HG02840 (cell line): ENCODE measurements around the gene AJUBA.
"Not testable (repeated sequence)": the region's sequence is repeated elsewhere in the genome, so short reads cannot be mapped to it uniquely, and the experiment has no call there.

Source experiments
- ATAC-seq: cut with Tn5 transposase; IDR thresholded peaks from one replicate; pipeline ENCODE4 v1.9.1; 2021; ENCODE audit warnings: mild to moderate bottlenecking, moderate library complexity, moderate number of reproducible peaks; ENCODE audit not compliant: unreplicated experiment, low FRiP score

Gene AJUBA

DNA sequence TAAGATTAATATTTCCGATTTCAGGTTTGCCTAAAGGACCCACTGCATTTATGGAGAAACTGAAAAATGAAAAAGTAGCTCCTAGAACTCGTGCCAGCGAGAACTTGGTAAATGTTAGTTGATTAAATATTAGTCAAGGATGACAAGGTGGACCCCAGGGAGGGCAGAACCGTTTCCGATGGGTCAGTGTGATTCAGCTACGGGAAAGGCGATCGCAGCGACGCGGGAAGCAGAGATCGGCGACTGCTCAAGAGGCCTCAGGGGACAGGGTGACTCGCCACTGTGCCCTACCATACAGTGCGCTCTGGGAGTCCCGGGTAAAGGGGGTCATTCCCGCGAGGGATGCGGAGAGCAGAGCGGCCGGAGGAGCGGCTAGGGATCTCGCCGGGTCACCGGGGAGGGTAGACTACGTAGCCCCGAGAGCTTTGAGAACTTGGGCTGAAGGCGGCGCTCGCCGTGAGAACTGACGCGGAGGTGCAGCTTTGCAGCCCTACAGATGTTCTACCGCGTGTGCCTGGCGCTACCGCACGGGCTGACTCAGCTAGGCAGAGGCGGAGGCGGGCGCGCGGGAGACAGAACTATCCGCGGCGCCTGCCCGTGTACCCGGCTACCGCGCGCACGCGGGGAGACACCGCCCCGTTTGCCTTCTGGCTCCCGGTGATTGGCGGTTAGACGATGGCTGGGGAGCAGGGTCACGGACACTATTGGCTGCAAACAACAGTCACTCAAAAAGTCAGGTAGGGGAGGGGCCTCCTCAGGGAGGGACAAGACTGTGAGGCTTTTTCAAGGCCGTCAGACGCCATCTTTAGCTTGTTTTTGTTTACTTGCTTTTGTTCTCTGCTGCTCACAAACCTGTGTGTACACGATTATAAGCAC is 24.4 kb upstream of the AJUBA start:
- peak; percentile 96 for ATAC-seq

DNA sequence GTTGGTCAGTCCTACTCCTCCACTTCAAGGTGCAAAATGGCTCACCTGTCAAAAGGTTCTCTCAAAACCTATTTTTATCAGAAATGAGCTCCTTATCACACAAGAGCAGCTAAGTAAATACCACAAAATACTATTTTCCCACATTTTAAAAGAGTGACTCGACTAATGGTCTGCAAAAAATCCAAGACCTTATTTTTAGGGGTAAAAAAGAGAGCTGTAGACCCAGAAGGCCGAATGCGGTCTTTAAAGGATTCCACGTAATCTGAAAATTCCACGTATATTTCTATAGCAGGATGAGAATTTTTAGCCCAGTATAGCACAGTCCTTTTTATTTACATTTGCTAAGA is 23.8 kb upstream of the AJUBA start:
- no peak for ATAC-seq

DNA sequence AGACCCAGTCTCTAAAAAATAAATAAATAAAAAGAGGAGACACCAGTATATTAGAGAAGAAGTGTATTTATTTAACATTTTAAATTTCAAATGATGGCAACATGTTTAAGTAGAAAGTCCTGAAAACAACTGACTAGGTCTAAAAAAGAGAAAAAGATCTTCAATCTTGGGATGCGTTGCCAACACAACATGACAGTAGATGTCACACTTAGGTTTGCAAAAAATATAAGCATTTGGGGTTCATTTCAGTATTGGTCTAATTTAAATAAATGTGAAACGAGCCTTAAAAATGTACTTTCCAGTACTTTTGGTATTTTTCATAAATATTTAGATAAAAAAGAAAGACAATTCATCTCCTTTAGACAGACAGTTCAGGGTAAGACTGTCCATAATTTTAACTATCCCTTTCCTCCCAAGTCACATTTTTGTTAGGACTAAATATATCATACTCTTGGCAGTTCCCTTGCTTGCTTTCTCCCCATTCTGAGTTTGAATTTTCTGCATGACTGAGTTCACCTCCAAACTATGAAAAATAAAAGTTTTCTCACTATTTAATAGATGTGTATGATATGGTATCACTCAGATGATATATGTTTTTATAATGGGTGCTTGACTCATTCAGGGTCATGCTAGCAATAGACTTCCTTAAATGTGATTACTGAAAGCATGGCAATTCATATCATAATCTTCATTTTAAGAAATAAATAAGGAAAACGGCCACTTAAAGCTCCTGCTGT is 23.3 kb upstream of the AJUBA start:
- ATAC-seq, result no peak

DNA sequence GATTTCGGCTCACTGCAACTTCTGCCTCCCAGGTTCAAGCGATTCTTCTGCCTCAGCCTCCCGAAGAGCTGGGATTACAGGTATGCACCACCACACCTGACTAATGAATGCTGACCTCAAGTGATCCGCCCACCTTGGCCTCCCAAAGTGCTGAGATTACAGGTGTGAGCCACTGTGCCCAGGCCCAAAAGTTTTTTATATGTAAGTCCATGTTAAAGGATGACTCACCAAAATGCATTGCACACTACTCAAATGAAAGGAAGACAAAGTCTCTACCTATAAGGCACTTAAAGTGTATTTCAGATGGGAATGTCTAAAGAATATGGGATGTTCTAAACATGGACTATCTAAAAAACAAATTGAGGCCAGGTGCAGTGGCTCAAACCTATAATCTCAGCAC is 21.9 kb upstream of the AJUBA start:
- ATAC-seq, result not testable (repeated sequence)

DNA sequence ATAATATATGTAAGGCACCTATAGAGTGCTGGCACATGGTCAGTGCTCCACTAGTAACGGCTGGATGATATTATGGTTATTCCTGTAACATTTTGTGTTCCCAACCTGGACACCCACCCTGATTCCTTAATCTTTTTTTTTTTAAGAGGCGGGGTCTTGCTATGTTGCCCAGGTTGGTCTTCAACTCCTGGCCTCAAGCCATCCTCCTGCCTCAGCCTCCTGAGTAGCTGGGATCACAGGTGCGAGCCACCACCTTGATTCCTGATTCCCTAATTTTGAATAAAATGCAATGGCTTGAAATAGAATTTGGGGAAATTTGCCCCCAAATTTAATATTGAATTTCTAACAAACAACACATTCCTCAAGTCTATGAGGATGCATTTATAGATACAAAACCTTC is 20.2 kb upstream of the AJUBA start:
- no peak for ATAC-seq

DNA sequence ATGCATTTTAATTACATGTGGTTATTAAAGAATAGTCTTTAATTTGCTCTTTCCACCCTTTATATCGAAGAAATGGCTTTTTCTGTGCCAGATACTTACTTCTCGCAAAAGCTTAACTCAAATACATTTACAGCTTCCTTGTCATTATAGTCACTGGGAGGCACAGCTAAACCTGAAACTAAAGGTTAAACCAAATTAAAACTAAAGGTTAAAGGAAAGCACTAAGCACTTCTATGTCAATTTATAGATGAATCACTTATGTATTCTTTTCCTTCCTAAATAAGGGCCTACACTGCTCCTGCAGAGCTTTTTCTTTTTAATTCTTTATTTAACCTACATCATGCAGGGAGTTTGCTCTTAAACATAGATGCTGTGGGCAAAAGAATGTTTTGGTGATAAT is 18.5 kb upstream of the AJUBA start:
- no peak for ATAC-seq

DNA sequence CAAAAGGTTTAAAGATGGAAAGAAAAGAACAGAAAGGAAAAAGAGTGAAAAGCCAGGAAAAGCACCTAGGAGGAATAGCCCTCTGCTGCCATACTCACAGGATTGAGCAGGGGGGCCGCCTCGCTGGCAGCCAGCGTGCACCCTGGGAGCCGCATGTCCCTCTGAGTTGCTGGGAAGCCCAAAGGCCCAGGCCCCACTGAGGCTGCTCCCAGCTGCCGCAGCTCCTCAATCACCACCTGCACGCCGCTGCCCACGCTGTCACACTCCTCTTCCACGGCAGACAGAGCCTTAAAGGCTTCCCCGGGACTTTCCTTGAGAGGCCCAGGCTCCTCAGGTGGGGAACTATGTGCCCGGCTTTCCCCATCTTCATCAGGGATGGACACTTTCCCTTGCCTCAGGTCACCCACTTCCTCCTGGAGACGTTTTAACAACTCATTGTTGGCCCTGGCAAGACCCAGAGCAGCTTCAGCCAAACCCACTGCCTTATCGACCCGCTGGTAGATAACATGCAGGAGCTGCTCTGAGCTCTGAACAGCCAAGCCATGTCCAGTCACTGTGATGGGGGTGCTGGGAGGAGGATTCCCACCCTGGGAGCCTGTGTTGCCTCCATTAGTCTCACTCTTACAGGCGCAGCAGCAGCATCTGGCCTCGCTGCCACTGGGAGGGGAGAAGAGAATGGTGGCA is 16.1 kb upstream of the AJUBA start:
- ATAC-seq, result no peak

DNA sequence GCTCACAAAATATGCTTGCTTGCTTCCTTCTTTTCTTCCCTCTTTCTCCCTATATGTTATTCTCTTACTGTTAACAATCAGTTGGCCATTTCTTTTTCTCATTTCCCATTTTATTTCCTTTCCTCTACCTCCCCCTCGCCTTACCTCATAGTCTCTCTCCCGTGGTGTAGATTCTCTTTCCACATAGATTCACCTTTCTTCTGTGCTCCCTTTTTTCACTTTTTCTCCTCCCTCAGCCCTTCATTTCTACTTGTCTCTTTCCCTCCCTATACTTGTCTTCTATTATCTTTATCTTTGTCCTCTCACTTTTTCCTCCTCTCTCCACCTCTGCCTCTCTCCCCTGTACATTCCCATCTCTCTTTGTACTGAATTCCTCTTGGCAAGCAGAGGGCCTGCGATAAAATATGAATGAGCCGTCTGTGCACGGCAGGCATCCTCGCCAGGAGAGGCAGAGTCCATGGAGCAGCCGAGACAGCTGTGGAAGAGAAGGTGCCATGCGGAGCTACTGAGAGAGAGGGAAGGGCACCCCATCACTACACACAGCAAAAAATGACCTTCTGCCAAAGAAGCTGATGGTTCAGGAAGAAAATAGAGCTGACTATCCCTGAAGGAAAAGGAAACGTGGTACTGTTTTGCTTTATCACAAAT is 15.4 kb upstream of the AJUBA start:
- no peak for ATAC-seq

DNA sequence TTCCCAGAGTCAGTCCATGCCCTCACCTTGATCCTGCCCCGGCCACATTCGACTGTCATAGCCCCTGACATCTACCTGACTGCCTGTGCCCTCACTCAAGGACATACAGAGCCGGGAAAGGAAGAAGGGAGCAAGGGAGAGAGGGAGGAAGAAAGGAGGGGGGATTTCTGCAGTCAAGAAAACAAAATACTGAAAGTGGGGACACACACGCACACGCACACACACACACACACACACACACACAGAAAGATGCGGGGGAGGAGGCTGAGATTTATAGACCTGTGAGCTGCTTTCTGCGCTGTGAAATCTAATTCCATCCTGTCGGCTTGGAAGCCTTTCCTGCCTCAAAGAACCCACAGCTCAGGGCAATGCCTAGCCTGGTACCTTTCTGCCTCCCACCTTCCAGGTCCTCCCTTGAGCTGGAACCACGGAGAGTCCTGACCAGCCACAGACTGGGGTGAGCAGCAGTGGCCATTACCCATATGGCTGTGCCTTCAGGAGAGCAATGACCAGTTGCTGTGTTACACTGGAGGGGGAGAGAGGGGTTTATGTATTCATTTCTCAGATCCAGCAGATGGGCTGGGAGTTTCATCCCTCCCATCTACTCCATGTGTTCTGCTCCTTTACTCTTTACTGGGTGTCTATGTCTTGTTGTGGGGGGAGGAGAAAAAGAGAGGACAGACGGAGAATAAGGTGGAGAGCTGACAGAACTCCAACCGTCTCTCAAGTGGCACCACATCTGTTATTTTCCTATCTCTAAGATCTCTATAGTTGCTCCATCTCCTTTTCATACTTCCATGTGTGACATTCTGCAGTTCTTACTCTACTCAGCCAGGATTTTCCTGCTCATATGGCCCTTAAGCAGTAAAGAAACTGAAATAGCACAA is 14.7 kb upstream of the AJUBA start:
- no peak for ATAC-seq

DNA sequence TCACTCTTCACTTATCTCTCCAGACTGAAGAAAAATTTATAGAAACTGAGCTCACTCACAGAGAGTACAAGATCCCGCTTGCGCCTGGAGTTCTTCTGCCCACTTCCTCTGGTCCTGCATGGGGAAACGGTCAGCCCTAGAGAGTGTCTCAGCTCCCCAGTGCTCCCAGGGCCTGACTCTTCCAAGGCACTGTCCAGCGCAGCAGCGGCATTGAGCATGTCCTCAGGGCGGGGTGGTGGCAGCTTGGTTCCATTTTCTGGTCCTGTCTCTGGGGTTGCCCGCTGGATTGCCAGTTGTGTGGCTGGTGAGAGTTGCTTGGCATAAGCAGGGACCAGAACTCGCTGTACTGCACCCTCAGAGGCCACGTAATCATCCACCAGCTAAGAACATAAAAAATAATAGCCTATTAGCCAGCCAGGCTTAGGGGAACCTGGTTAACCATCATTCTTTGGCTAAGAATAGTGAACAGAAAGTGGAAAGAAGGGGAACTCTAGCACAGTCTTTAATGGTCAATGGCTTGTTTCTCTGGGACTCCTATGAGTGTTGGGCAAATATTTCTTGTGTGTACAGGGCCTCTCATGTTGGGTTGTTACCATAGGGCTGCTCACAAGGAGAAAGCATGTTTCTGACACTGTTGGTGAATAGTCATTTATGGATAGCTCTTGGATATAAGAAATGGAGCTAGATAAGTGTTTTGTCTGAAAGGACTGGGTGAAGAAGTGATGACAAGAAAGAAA is 13.7 kb upstream of the AJUBA start:
- no peak for ATAC-seq

DNA sequence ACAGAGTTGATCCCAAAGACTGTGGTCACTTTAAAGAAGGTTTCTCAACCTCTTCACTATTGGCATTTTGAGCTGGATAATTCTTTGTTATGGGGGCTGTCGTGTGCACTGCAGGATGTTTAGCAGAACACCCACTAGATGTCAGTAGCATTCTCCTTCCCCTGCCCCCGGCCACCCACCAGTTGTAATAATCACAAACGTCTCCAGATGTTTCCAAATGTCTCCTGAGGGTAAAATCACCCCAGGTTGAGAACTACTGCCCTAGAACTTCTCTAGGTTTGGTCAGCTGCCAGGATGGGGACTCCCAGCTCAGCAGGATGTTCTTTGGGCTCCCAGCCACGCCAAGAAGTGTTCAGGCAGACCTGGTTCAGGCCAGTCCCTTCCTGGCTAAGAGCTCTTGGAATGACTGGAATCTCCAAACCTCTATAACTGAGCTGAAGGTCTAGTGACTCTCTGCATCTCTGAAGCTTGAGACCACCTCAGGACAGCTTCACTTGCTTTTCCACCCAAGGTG is 12.5 kb upstream of the AJUBA start:
- no peak for ATAC-seq

DNA sequence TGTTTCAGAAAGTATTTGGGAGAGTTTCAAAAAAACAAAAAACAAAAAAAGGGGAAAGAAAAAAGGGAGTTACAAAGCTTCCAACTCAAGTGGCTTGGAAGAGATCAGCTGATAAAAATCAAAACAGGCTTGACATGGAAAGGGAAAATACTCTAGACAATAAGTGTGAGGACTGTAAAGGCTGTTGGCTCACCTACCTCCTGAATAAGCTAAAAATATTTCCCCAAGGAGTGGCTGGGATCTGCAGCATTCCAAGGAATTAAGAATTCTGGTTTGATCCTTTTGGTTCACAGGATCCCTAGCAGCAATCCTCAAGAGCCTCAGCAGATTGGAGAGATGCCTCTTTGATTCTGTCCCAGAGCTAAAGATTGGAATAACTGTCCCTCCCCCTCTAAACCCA is 11.2 kb upstream of the AJUBA start:
- no peak for ATAC-seq

DNA sequence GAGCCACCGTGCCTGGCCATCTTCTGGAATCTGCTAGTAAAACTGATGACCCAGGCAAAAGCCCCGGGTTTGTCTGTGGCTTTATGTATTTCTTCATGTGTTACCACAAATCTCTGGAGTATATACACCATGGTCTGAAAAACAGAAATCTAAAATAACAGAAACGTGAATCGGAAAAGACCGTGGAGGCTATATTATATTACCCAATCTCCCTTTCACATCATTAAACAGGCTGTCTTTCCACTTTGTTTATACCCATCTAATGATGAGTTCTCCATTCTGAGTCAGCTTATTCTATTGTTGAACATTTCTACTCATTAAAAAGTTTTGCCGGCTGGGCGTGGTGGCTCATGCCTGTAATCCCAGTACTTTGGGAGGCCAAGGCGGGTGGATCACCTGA is 9.5 kb upstream of the AJUBA start:
- no peak for ATAC-seq

DNA sequence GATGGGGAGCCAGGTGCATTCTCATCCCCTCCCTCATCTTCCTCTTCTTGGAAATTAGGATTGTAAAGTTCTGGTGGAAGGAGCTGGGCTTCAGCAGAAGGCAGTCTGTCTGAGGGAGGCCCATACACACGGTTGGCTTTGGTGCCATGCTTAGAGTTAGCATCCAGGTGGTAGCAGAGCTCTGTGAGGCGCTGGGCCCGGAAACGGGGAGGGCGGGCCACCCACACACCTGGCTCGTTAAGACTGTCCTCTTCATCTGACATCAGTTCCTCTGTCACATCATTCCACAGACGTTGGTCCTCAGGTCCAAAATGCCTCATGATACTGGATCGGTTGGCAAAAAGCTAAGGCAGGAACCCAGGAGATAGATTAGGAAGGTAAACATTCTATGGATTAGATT is 4.9 kb upstream of the AJUBA start:
- ATAC-seq, result no peak

DNA sequence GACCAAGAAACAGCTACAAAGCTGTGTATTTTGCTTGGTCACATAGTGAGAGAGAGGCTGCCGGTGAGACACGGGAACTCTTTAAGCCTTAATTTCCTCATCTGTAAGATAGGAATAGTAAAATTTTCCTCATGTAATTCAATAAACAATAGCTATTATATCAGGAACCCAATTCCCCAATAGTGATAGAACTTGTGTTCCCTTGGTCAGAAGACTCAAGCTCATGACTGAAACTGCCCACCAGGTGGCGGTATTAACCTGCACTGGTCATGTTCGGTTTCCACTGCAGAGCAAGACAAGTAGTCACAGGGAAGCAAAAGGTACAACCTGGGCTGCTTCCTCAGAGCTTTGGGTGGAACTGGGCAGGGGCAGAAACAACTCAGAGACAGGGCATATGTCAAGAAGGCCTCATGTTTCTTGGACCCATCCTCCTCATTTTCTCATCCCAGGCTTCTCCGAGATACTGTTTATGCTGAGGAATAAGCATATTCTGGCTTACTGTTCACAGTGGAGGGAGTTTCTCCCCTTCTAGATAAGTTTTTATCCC is 4.2 kb upstream of the AJUBA start:
- ATAC-seq, result no peak

DNA sequence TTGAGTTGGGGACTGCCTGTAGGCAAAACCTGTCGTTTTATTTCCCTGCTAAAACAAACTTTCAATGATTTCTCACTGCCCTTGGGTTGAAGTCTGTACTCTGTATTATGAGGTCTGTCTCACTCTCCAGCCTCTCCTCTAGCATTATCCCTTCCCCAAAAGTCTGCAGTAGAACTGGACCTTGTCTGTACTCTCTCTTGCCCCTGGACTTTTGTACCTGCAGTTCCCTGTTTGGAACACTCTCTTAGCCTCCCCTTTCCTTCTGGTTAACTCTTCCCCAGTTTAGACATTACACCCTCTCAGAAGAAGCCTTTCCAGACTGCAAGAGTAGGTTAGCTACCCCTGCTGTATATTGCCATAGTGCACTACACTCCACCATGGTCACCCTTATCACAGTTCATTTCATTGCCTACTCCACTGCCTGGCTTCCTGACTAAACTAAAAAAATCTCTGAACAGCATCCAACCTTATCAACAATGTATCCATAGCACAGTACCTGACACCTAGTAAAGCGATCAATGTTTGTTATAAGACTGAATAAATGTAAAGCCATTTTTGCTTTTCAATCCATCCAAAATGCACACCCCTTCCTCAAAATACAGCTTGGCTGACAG is 3.6 kb upstream of the AJUBA start:
- no peak for ATAC-seq

DNA sequence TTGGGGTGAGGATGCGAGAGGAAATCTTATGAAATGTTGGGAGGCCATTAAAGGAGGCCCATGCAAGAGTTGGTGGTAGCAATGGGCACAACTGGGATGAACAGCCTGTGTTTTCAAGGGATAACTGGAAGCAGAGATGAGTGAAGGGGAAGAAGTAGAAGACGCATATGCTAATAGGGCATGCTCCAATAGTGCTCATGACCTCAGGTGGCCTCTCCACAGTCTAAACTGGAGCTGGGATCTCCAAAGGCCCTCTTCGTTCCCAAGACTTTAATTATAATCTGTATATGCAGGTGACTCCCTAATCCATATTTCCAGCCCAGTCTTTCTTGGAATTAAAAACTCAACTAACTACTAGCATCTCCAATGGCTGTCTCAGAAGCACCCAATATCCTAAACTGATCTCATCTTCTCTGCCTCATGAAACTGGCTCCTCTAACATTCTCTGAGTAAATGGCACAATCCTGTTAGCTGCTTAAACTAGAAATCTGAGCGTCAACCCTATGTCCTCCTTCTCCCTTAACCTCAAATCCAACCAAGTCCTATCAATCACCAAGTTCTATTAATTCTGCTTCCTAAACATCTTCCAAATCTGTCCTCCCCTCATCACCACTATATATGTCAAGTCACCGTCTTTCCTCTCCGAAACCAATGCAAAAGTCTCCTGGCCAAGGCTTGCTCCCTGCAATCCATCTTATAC is 2.8 kb upstream of the AJUBA start:
- ATAC-seq, result no peak
